Neural progenitor cell (in vitro differentiated cells): ENCODE results near the gene TTYH1.

Source experiments
- CTCF ChIP-seq: fragments of 200-600 bp; sonication (generic); IDR thresholded peaks from 2 replicates; pipeline ENCODE4 v1.5.1; 2017; ENCODE audit warnings: antibody characterized with exemption, mild to moderate bottlenecking
- EZH2 ChIP-seq: fragments of 200-600 bp; sonication (generic); IDR thresholded peaks from 2 replicates; pipeline ENCODE4 v1.6.1; 2017; ENCODE audit warnings: antibody characterized with exemption, mild to moderate bottlenecking, moderate library complexity
- EZH2phosphoT487 ChIP-seq: fragments of 200-600 bp; sonication (generic); IDR thresholded peaks from 2 replicates; pipeline ENCODE4 v1.6.1; 2017; ENCODE audit warnings: antibody characterized with exemption

GRCh38 chr19:54455786-54456422, 40.6 kb downstream of the TTYH1 start:
- TF ChIP-seq CTCF (no peak), EZH2 (no peak), EZH2phosphoT487 (no peak)
